ENCODE data around the gene RNF144B.
A peak's percentile ranks its signal among the peaks of the same experiment; 100 is the strongest.

The RNF144B gene

DNA sequence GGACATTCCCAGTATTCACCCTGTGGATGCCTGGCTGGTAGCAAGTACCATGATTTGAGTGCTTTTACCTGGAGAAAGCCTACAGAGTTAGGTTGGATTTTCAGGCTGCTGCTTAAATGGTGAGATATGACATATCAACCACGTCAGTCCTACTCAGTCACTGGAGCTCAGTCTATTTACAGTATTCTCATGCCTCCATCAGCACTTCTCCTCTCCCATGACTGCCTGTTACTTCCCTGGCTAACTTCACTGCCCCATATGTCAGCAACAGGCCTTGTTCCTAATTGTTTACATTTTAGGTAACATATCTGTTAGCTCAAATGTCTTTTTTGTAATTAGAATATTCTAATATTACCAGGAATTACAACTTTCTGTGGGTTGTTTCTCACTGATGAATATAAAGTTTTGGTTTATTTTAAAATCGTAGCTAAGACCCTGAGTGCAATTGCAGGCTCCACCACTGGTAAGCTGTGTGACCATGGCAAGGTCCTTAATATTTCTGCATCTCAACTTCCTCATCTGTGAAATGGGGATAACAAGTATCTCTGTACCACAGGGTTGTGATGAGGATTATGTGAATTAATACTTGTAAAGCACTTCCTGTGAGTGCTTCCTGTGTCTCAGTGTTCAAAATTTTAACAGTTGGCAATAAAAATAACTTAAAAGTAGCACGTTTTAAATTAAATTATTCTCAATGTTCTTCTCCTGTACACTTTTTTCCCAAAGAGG is 54.3 kb downstream of the RNF144B start:
- DNase-seq, result no peak

DNA sequence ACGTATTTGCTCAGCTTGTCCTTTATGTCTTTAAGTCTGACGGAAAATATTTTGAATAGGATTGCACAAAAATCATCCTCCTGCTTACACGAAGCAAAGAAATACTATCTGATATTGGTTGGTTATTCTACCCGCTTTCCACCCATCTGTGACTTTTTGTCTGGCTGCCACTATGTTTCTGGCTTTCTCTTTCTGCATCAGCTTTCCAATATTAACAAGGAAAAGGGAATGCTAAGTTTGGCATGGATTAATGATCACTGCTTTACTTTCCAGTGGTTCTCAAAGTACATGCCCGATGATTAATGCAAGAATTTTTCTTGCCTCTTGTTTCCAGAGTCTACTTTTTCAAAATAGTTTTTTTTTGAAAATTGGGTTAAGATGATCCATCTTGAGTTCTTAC is 57.0 kb downstream of the RNF144B start:
- DNase-seq, result no peak

DNA sequence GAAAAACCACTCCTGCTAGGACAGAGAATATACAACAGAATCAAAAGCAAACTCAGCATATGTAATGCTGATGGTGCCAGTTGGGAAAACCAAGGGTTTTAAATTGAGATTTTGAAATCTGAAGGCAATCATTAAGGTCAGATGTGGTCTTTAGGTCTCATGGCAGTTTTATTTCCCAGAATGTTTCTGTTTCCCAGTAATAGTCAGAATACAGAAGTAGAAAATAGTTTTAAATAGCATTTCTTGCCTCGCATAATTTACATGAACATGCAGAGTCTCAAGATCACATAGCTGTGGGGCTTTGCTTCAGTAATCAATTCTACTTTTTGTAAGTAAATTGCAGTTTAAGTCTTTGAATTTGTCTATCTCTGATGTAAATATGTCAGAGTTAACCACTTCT is 58.1 kb downstream of the RNF144B start:
- no peak for DNase-seq

DNA sequence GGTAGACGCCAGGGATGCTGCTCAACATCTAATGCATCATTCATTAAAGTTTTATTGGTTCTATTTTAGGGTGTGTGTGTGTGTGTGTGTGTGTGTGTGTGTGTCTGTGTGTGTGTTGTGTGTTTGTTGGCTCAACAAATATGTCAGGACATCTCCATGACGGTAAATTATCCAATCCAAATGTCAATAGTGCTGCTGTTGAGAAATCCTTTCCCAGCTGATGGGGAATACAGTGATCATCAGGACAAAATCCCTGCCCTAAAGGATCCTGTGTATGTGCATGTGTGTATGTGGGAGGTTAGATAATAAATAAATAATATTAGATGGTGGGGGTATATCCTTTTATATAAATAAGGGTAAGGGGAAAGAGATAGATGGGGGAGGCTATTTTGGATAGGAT is 59.6 kb downstream of the RNF144B start:
- DNase-seq, result no peak

DNA sequence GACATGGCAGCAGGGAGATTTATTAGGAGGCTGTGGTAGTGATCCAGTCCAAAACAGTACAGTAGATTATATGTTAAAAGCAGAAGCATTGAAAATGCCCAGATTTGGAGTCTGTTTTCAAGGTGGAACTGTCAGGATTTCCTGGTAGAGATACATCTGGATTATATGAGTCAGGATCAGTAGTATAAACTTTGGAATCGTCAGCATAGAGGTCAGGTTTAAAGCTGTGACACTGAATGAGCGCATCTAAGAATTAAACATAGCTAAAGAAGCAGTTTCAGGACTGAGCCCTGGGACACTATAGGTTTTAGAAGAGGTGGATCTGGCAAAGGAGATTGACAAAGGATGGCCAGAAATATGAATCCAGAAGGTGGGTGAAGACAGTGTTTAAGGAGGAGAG is 60.4 kb downstream of the RNF144B start:
- DNase-seq, result no peak

DNA sequence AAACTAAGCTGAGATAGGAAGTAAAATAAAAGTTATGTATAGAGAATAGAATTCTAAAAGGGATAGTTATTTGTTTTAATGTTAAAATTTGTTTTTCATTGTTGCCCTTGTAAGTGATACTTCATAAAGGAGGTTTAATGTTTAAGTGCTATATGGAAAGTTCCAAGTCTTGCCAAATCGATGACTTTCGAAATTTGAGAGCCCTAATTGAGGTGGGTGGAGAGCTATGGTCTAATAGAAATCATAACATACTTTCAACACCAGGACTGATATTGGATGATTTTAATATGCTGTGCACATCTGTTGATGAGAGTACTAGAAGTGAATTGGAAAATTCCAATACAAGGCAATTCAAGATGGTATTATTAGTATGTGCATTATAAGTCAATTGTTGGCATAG is 64.6 kb downstream of the RNF144B start:
- no peak for DNase-seq

DNA sequence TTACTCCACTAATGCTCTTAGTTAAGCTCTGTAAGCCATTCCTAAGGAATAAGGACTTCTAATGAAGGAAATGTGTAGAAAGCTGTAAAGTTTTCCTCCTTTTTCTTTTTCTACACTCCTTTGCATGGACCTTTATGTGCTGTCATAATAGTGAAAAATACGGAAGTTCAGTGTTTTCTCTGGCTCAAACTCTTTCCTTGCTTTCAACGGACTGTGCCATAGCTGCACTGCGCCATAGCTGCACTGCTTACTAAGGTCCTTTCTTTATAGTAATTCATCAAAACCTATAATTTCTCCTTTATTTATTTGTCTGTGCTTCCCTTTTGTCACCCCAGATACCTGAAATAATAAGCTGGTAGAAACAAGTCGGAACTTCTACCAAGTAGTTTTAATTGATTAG is 67.3 kb downstream of the RNF144B start:
- DNase-seq, result no peak

DNA sequence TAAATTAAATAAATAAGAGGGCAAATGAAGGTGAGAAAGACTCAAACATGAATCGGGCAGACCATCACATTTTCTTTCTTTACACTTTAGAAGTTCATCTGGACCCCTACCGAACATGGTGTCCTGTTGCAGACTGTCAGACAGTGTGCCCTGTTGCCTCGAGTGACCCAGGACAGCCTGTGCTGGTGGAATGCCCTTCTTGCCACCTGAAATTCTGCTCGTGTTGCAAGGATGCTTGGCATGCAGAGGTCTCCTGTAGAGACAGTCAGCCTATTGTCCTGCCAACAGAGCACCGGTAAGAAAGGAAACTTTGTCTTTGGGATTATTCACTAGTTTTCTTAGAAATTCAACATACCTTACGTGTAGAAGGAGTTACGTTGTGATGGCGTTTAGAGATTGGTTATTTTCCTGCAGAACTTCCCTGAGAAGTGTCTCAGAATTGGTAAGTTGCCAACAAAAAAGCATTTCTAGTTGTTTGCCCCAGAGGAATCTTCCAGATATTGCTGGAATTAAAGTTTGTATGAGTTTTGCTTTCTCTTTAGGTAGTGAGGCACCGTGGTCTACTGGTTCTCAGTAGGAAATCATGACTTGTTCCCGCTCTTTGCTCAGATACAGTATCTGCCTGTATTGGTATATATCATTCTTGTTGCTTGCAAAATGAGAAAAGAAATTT is 70.1 kb downstream of the RNF144B start:
- no peak for DNase-seq

DNA sequence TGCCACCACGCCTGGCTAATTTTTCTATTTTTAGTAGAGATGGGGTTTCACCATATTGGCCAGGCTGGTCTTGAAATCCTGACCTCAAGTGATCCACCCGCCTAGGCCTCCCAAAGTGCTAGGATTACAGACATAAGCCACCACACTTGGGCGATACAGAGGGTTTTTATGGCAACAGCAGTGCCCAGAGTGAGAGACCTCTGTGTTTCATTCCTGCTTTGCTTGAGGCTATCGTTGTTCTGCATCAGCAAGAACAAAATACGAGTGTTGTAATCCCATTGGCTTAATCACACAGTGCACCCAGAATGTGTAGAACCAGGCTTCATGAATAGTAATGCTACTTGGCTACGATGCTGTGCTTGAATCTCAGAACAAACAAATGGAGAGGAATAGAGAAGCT is 70.9 kb downstream of the RNF144B start:
- peak in 1 of 56 donors; percentile 6 for DNase-seq

DNA sequence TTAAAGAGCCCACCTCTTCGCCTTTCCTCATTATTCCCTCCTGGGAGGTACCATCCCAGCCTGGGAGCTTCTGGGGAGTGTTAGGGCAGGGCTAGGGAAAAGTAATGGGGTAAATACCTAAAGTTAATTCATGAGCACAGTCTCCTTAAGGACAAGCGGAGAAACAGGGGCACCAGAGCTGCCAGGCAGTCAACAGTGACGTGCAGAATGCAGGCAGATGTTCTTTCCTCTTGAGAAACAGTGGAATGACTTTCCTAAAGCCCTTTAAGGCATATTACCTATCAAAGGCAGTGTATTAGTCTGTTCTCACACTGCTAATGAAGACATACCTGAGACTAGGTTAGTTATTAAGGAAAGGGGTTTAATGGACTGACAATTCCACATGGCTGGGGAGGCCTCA is 76.3 kb downstream of the RNF144B start:
- DNase-seq, result no peak

DNA sequence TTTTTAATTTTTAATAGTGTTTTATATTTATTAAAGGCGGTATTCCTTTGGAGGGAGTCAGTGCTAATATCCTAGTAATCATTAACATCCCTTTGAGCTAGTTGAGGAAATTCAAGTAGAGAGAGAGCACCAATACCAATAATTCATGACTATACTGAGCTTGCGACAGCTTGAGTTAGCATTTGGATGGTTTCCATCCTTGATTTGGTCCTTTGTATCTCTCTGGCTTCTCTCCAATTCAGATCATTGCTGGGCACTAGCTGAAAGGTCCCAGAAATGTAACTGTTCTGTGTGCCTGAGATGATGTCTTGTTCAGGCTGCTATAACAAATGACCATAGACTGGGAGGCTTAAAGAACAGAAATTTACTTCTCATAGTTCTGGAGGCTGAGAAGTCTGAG is 77.0 kb downstream of the RNF144B start:
- no peak for DNase-seq

DNA sequence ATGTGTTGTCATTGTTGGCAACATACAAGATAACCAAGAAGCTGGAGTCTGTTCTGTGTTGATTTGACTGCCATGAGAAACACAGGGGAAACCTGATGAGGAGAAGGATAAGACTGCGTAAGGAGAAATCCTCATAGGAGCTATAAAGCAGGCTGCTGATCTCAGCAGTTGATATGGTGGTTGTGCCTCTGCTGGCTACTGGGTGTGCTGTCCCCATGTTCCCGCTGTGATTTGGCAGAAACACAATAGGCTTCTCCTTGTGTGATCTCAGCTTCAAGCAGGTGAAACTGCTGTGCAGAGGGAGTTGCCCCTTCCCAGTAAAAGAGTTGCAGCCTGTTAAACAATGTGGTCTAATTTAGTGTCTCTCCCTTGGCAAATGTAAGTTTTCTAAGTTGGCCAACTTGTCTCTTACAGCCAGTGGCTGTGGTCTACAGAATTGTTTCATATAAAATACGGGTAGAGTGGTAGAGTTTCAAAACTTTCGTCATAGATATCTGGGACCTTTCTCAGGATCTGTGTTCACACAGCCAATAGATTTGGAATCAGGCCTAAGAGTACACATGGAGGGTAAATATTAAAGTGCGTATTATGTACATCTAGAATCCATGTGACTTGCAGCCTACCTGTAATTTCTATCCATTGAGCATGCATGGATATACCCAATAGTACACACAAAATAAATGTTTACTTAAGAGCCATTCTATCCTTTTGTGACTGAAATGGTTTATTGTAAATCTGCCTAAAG is 78.4 kb downstream of the RNF144B start:
- no peak for DNase-seq

DNA sequence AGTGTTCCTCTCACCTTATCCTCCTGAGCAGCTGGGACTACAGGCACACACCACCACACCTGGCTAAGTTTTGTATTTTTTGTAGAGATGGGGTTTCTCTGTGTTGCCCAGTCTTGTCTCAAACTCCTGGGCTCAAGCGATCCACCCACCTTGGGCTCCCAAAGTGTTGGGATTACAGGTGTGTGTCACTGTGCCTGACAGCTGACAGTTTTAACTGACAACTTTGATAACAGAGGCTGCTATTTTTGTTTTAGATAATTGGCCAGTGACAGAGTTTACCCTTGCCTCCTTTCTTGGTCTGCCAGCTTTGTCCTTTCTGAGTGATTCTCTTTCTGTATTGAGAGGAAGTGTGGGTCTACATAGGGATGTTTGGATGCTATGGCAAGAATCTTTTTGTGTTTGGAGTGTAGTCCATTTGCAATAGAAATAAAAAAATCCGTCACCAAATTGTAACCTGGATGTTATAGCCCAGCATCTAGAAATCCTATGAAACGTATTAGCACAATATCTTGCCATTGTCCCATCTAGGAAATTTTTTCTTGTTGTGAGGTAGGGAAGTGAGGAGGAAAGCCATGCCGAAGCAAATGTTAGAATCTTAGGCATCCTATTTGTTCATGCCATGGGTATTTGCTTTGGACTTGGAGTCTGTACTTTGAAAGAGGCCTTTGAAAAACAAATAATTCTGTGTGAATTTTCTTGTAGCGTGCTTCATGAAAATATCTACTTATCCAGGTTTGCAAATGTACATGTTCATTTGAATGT is 80.8 kb downstream of the RNF144B start:
- DNase-seq, result no peak

DNA sequence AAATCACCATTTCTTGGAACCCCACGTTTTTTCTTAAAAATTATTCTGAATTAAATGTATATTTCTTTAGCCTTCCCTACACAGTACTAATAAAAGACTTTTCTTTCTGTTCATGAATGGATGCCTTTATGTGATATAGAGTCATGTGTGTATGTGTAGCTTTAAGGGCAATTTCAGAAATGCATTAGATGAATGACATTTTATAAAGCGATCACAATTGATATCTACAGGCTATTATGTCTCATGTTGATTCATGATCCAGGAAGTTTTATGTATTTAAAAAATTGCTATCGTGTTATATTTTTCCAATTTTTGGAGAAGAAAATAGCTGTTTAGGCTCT is 81.3 kb downstream of the RNF144B start:
- no peak for DNase-seq

DNA sequence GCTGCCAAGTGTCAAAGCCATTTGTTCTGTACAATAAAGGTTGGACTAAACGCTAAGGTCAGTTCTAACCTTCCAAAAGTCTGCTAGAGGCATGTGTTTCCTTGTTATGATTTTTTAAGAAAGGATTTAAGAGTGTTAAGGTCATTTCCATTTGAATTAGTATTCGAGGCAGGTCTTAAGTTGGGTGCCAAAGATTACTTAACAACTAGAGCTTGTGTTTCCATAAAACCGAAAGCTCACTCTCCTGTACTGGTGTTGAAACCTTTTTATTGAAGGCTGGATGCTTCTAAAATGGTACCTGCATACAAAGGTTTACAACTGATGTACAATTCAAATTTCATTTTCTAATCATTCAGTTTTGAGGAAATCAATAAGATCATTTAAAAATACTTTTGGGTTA is 82.4 kb downstream of the RNF144B start:
- DNase-seq, result no peak

DNA sequence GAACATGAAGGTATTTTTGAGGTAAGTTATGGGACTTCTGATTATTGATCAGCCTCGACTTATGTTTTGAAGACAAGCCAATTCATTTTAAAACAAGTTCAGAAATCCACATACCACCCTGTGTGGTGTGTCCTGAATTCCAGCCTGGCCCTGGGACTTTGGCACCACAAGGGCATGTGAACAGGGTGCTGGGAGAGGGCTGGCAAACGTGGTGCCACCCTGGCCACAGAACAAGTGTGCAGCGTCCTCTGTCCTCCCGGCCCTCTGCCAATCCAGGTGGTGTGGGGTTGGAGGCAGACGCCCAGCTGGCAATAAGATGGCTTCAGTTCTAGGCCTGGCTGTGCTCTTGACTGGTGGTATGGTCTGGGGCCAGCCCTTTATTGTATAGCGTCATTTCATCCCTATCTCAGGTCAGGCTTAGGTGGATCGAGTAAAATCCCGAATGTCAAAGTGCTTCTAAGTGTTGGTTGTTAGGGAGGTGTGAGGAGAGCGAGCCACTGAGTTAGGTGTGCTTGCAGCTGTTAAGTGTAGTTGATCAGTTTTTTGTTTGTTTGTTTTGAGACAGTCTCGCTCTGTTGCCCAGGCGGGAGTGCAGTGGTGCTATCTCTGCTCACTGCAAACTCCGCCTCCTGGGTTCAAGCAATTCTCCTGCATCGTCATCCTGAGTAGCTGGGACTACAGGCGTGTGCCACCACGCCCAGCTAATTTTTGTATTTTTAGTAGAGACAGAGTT is 84.2 kb downstream of the RNF144B start:
- peak in 1 of 56 donors; percentile 1 for DNase-seq

DNA sequence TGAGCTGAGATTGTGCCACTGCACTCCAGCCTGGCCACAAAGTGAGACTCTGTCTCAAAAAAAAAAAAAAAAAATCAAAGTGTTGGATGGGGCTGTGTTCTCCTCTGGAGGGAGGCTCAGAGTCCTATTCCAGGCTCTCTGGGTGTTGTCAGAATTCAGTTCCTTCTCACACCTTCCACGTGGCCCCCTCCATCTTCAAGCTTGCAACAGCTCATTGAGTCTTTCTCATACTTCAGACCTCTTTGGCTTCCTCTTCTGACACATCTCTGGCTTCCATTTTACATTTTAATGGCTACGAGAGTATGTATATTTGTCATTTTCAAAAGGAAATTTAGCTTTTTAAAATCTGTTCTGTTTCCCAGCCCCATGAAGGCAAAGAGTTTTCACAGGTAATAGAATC is 85.8 kb downstream of the RNF144B start:
- DNase-seq, result no peak

DNA sequence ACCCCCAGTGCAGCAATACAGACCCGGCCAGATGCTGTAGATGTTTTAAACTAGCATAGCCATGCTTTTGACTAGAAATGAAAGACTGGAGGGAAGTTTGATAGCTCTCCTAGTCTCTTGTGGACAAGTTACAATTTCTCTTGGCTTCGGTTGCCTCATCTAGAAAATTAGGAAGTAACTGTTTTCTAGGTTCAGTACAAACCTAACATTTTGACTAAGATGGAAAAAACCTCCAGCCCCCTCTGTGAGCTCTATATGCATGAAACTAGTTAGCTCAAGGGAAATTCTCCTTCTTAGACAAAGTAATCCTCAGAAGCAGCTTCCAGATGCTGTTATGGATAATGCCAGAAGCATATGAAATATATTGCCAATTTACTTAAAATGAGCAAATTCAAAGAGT is 86.6 kb downstream of the RNF144B start:
- DNase-seq, result no peak

DNA sequence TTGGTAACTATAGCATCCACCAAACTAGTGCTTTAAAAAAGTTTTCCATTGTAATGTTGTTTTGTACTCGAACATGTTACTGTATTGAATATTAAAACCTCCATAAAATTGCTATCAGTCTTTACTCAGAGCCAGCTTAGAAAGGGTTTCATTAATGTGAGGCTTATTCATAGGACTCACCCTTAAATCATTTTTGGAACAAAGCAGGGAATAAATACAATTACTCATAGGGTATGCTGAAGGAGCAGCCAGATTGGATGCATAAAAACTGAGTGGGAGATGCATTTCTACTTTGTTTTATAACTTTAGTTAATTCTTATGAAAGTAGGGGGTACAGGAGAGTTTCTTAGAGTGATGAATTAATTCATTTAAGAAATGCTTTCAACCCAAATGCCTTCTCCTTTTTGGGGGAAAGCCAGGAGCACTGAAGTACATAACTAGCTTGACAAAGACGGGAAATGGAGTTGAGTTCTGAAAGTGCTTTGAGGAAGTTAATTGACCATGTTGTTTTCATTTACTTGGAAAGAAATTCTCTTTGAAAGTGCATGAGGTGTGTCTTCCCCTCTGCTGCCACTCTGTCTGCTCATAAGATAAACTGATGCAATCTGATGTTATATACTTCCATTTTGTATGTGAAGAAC is 90.3 kb downstream of the RNF144B start:
- DNase-seq, result no peak

DNA sequence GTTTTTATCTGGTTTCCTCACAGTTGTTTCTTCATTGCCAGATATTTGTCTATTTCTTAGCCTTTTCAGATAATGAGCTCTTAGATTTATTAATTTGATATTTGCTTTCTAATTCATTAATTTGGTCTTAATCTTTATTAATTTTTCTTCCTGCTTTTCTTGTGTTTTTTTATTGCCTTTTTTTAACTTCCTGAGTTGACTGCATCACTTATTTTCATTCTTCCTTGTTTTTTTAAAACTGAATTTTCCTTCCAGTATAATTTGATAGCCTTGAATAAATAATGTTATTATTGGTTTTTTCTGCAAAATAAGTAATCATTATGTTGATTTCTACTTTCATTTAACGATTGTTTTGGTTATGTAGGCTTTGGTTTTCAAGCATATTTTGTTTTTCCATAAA is 91.5 kb downstream of the RNF144B start:
- DNase-seq, result no peak

DNA sequence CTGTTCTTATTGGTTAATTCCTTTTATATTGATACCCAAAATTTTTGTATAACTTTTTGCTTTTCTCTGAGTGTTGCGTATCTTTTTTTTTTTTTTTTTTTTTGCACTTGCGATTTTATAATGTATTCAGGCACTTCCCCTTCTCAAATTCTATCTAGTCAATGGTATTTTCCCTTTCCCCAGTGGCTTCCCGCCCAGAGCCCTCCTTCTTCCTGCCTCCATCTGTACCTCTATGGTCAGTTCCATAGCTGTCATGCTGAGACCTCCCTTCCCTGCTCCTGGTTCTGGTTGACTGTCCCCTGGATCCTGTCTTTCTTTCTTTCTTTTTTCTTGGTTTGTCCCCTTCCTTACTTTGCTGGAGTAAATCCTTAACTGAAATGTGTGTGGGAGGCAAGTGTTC is 94.7 kb downstream of the RNF144B start:
- DNase-seq, result no peak
